ENCODE data around the gene TMEM135. TPM values are rescaled to one million over a fixed set of nuclear protein-coding genes. Genes with fewer than 3 reads are reported as not detected.

The TMEM135 gene
- total and polyA plus RNA-seq, 5 experiments from 2014 or later = 5.4 to 20.4 (median 8.7) TPM

- DNase-seq (no peak), ATAC-seq (no peak)
- POLR2A ChIA-PET = no interaction called here
- Mint-ChIP-seq H3K4me1 (no peaks in the 10 kb centered on the region), H3K36me3 (peaks cover 18 to 44% (median 18%) of the 10 kb centered on the region in 3 donors), H3K9me3 (peaks cover 6 to 25% (median 19%) of the 10 kb centered on the region in 9 donors), H3K27ac (no peak overlapping the region), H3K4me3 (no peak overlapping the region), H3K27me3 (no peaks in the 10 kb centered on the region)
Observed at GRCh38 chr11:87232320-87232719, 194.6 kb downstream of the TMEM135 start.

GRCh38 chr11:87235366-87235765 is 197.6 kb downstream of the TMEM135 start:
- peaks cover 6 to 21% (median 19%) of the 10 kb centered on the region in 9 donors for H3K9me3 Mint-ChIP-seq
- peaks cover 18 to 34% (median 25%) of the 10 kb centered on the region in 3 donors for H3K36me3 Mint-ChIP-seq
- H3K27ac Mint-ChIP-seq = no peak overlapping the region
- ATAC-seq = no peak
- H3K27me3 Mint-ChIP-seq = no peaks in the 10 kb centered on the region
- DNase-seq = no peak
- POLR2A ChIA-PET = no interaction called here
- no peak overlapping the region for H3K4me3 Mint-ChIP-seq
- peaks cover 0 to 1% (median 0%) of the 10 kb centered on the region in 4 donors for H3K4me1 Mint-ChIP-seq

- DNase-seq (no peak), ATAC-seq (no peak)
- Mint-ChIP-seq H3K27me3 (no peaks in the 10 kb centered on the region), H3K9me3 (peaks cover 4 to 16% (median 13%) of the 10 kb centered on the region in 9 donors), H3K4me1 (peaks cover 0 to 1% (median 0%) of the 10 kb centered on the region in 4 donors), H3K4me3 (no peak overlapping the region), H3K27ac (no peak overlapping the region), H3K36me3 (peaks cover 11 to 26% (median 21%) of the 10 kb centered on the region in 3 donors)
- POLR2A ChIA-PET = no interaction called here
Observed at GRCh38 chr11:87236368-87236767, 198.6 kb downstream of the TMEM135 start.

GRCh38 chr11:87239001-87239400 is 201.3 kb downstream of the TMEM135 start:
- Mint-ChIP-seq H3K27ac (no peak overlapping the region), H3K9me3 (peaks cover 0 to 7% (median 0%) of the 10 kb centered on the region in 9 donors), H3K36me3 (peaks cover 0 to 17% (median 11%) of the 10 kb centered on the region in 3 donors), H3K27me3 (no peaks in the 10 kb centered on the region), H3K4me1 (peaks cover 0 to 1% (median 0%) of the 10 kb centered on the region in 4 donors), H3K4me3 (no peak overlapping the region)
- POLR2A ChIA-PET = no interaction called here
- DNase-seq (no peak), ATAC-seq (no peak)

- no peak for ATAC-seq
- DNase-seq = no peak
- POLR2A ChIA-PET = no interaction called here
- peaks cover 0 to 1% (median 0%) of the 10 kb centered on the region in 4 donors for H3K4me1 Mint-ChIP-seq
- peaks cover 0 to 19% (median 11%) of the 10 kb centered on the region in 3 donors for H3K36me3 Mint-ChIP-seq
- H3K27me3 Mint-ChIP-seq = no peaks in the 10 kb centered on the region
- peaks cover 0 to 5% (median 0%) of the 10 kb centered on the region in 9 donors for H3K9me3 Mint-ChIP-seq
- H3K4me3 Mint-ChIP-seq = no peak overlapping the region
- no peak overlapping the region for H3K27ac Mint-ChIP-seq
Observed at GRCh38 chr11:87239531-87239930, 201.8 kb downstream of the TMEM135 start.

GRCh38 chr11:87251560-87251959 is 213.8 kb downstream of the TMEM135 start:
- ATAC-seq (no peak), DNase-seq (no peak)
- H3K36me3 Mint-ChIP-seq = peaks cover 0 to 6% (median 4%) of the 10 kb centered on the region in 3 donors
- POLR2A ChIA-PET = no interaction called here
- no peaks in the 10 kb centered on the region for H3K27me3 Mint-ChIP-seq
- H3K27ac Mint-ChIP-seq = no peak overlapping the region
- peak overlapping the region in 1 of 10 donors; percentile 34 for H3K4me3 Mint-ChIP-seq
- peaks cover 21 to 41% (median 28%) of the 10 kb centered on the region in 4 donors for H3K4me1 Mint-ChIP-seq
- H3K9me3 Mint-ChIP-seq = peaks cover 0 to 7% (median 1%) of the 10 kb centered on the region in 9 donors

GRCh38 chr11:87252869-87253268 is 215.1 kb downstream of the TMEM135 start:
- Mint-ChIP-seq H3K4me1 (peaks cover 21 to 39% (median 28%) of the 10 kb centered on the region in 4 donors), H3K36me3 (peaks cover 0 to 6% (median 4%) of the 10 kb centered on the region in 3 donors), H3K27me3 (no peaks in the 10 kb centered on the region), H3K4me3 (no peak overlapping the region), H3K27ac (no peak overlapping the region), H3K9me3 (peaks cover 0 to 4% (median 1%) of the 10 kb centered on the region in 9 donors)
- DNase-seq = no peak
- no peak for ATAC-seq
- POLR2A ChIA-PET = no interaction called here

GRCh38 chr11:87254562-87254961 is 216.8 kb downstream of the TMEM135 start:
- Mint-ChIP-seq H3K36me3 (peaks cover 0 to 9% (median 8%) of the 10 kb centered on the region in 3 donors), H3K4me3 (no peak overlapping the region), H3K9me3 (no peaks in the 10 kb centered on the region), H3K27me3 (no peaks in the 10 kb centered on the region), H3K4me1 (peaks cover 19 to 28% (median 22%) of the 10 kb centered on the region in 4 donors), H3K27ac (peak overlapping the region in 1 of 10 donors; percentile 31)
- DNase-seq (no peak), ATAC-seq (no peak)
- POLR2A ChIA-PET = no interaction called here

GRCh38 chr11:87255589-87255988 is 217.9 kb downstream of the TMEM135 start:
- H3K9me3 Mint-ChIP-seq = no peaks in the 10 kb centered on the region
- DNase-seq (no peak), ATAC-seq (no peak)
- no peaks in the 10 kb centered on the region for H3K27me3 Mint-ChIP-seq
- POLR2A ChIA-PET = no interaction called here
- no peak overlapping the region for H3K4me3 Mint-ChIP-seq
- H3K27ac Mint-ChIP-seq = peak overlapping the region in 2 of 10 donors; percentile 21 to 64
- H3K4me1 Mint-ChIP-seq = peaks cover 17 to 28% (median 22%) of the 10 kb centered on the region in 4 donors
- peaks cover 0 to 9% (median 8%) of the 10 kb centered on the region in 3 donors for H3K36me3 Mint-ChIP-seq

GRCh38 chr11:87256694-87257340 is 219.1 kb downstream of the TMEM135 start:
- no peak overlapping the region for H3K4me3 Mint-ChIP-seq
- ATAC-seq = no peak

GRCh38 chr11:87258171-87258833 is 220.6 kb downstream of the TMEM135 start:
- Mint-ChIP-seq H3K4me1 (peaks cover 6 to 15% (median 11%) of the 10 kb centered on the region in 4 donors), H3K9me3 (no peaks in the 10 kb centered on the region), H3K27me3 (no peaks in the 10 kb centered on the region), H3K27ac (no peak overlapping the region), H3K4me3 (no peak overlapping the region), H3K36me3 (peaks cover 0 to 5% (median 5%) of the 10 kb centered on the region in 3 donors)
- POLR2A ChIA-PET = no interaction called here
- ATAC-seq (no peak), DNase-seq (no peak)

More at GRCh38 chr11:87256694-87257340, 219.1 kb downstream of the TMEM135 start:
- peaks cover 9 to 19% (median 18%) of the 10 kb centered on the region in 4 donors for H3K4me1 Mint-ChIP-seq
- POLR2A ChIA-PET = no interaction called here
- H3K36me3 Mint-ChIP-seq = peaks cover 0 to 8% (median 5%) of the 10 kb centered on the region in 3 donors
- no peaks in the 10 kb centered on the region for H3K27me3 Mint-ChIP-seq
- H3K9me3 Mint-ChIP-seq = no peaks in the 10 kb centered on the region
- no peak overlapping the region for H3K27ac Mint-ChIP-seq
- no peak for DNase-seq

- POLR2A ChIA-PET = no interaction called here
- Mint-ChIP-seq H3K4me1 (peaks cover 4 to 12% (median 10%) of the 10 kb centered on the region in 4 donors), H3K27me3 (no peaks in the 10 kb centered on the region), H3K36me3 (peaks cover 0 to 5% (median 5%) of the 10 kb centered on the region in 3 donors), H3K27ac (peak overlapping the region in 1 of 10 donors; percentile 25), H3K9me3 (no peaks in the 10 kb centered on the region), H3K4me3 (no peak overlapping the region)
- no peak for DNase-seq
- no peak for ATAC-seq
Observed at GRCh38 chr11:87259736-87260135, 222.0 kb downstream of the TMEM135 start.

- no peaks in the 10 kb centered on the region for H3K9me3 Mint-ChIP-seq
- POLR2A ChIA-PET = no interaction called here
- DNase-seq = no peak
- H3K27ac Mint-ChIP-seq = no peak overlapping the region
- H3K4me1 Mint-ChIP-seq = peaks cover 0 to 4% (median 1%) of the 10 kb centered on the region in 4 donors
- ATAC-seq = no peak
- no peak overlapping the region for H3K4me3 Mint-ChIP-seq
- no peaks in the 10 kb centered on the region for H3K27me3 Mint-ChIP-seq
- H3K36me3 Mint-ChIP-seq = peaks cover 0 to 8% (median 5%) of the 10 kb centered on the region in 3 donors
Observed at GRCh38 chr11:87260811-87261210, 223.1 kb downstream of the TMEM135 start.
